HepG2 (cell line): ENCODE measurements around the gene PHRF1. TPM values are rescaled to one million over a fixed set of nuclear protein-coding genes. Genes with fewer than 3 reads are reported as not detected.

Experiments
- CBFB ChIP-seq: sonication (generic); formaldehyde crosslinking; IDR thresholded peaks from 2 replicates; pipeline ENCODE4 v1.4.0; 2020; ENCODE audit warnings: missing genetic modification reagents
- IRF9 ChIP-seq: sonication (generic); formaldehyde crosslinking; IDR thresholded peaks from 2 replicates; pipeline ENCODE4 v1.8.0; 2022; ENCODE audit warnings: missing genetic modification reagents, mild to moderate bottlenecking, borderline replicate concordance
- MTERF4 ChIP-seq: sonication (generic); formaldehyde crosslinking; IDR thresholded peaks from 2 replicates; pipeline ENCODE4 v1.8.0; 2023; ENCODE audit warnings: mild to moderate bottlenecking, missing genetic modification reagents
- PPARG ChIP-seq: conservative IDR thresholded peaks from 2 replicates; pipeline ENCODE4 v1.6.1; 2016; ENCODE audit warnings: missing biosample characterization, missing genetic modification reagents
- SOX5 ChIP-seq: IDR thresholded peaks from 2 replicates; pipeline ENCODE4 v1.6.1; 2016; ENCODE audit warnings: borderline replicate concordance
- TBX2 ChIP-seq: sonication (generic); formaldehyde crosslinking; IDR thresholded peaks from 2 replicates; pipeline ENCODE4 v1.5.0; 2020; ENCODE audit warnings: missing genetic modification reagents, mild to moderate bottlenecking, borderline replicate concordance
- YY1 ChIP-seq: IDR thresholded peaks from 2 replicates; pipeline ENCODE4 v1.6.1; 2011; ENCODE audit warnings: low read length, low read depth, moderate library complexity, mild to moderate bottlenecking; ENCODE audit not compliant: insufficient read depth, insufficient replicate concordance
- ZBTB2 ChIP-seq: sonication (generic); formaldehyde crosslinking; IDR thresholded peaks from 2 replicates; pipeline ENCODE4 v1.8.0; 2022; ENCODE audit warnings: low read depth, missing genetic modification reagents
- ZFP36L2 ChIP-seq: sonication (generic); formaldehyde crosslinking; IDR thresholded peaks from 2 replicates; pipeline ENCODE4 v1.4.0; 2020; ENCODE audit warnings: missing genetic modification reagents
- ZFP90 ChIP-seq: sonication (generic); formaldehyde crosslinking; IDR thresholded peaks from 2 replicates; pipeline ENCODE4 v1.8.0; 2022; ENCODE audit warnings: missing genetic modification reagents, mild to moderate bottlenecking, inconsistent platforms, borderline replicate concordance
- ZNF337 ChIP-seq: sonication (generic); formaldehyde crosslinking; IDR thresholded peaks from 2 replicates; pipeline ENCODE4 v1.5.1; 2020; ENCODE audit warnings: missing genetic modification reagents, low read depth, mild to moderate bottlenecking, borderline replicate concordance
- ZNF468 ChIP-seq: sonication (generic); formaldehyde crosslinking; IDR thresholded peaks from 2 replicates; pipeline ENCODE4 v1.8.0; 2022; ENCODE audit warnings: mild to moderate bottlenecking, moderate library complexity, missing genetic modification reagents
- ZNF746 ChIP-seq: sonication (generic); formaldehyde crosslinking; IDR thresholded peaks from 2 replicates; pipeline ENCODE4 v1.8.0; 2022; ENCODE audit warnings: mild to moderate bottlenecking, missing genetic modification reagents
- ZNF776 ChIP-seq: sonication (generic); formaldehyde crosslinking; IDR thresholded peaks from 2 replicates; pipeline ENCODE4 v1.4.0; 2020; ENCODE audit warnings: mild to moderate bottlenecking, missing genetic modification reagents
- ZNF788 ChIP-seq: sonication (generic); formaldehyde crosslinking; IDR thresholded peaks from 2 replicates; pipeline ENCODE4 v1.5.0; 2020; ENCODE audit warnings: mild to moderate bottlenecking, missing genetic modification reagents, borderline replicate concordance
- ZNF839 ChIP-seq: sonication (generic); formaldehyde crosslinking; IDR thresholded peaks from 2 replicates; pipeline ENCODE4 v1.4.0; 2020; ENCODE audit warnings: missing genetic modification reagents, mild to moderate bottlenecking, borderline replicate concordance
- ZSCAN30 ChIP-seq: sonication (generic); formaldehyde crosslinking; IDR thresholded peaks from 2 replicates; pipeline ENCODE4 v1.5.0; 2020; ENCODE audit warnings: mild to moderate bottlenecking, missing genetic modification reagents
- polyA plus RNA-seq, 8 experiments: library from polyadenylated mRNA; depleted of rRNA in 3 of 8; stranded (reverse) in 7 of 8; unstranded in 1 of 8; fragments of >200 nt; fragmentation: Illumina TruSeq in 4 of 8; extraction: Trizol in 4 of 8; gene quantifications; 2 replicates each; pipeline versions ENCODE4 v1.2.1 to v1.2.3, GENCODE V29; 2011 to 2016; ENCODE audit warnings: low read depth in 4 of 8, missing spikeins in 1 of 8, mixed read lengths in 1 of 8; ENCODE audit not compliant: insufficient read depth in 1 of 8
- total RNA-seq, 5 experiments: library from RNA; depleted of rRNA; stranded (reverse); fragments of >200 nt; fragmentation: Illumina TruSeq; extraction: Trizol; gene quantifications; 2 replicates each; pipeline ENCODE4 v1.2.3, GENCODE V29; 2016; ENCODE audit warnings: low read depth in 1 of 5
- TF ChIP-seq, protein P1 (sequence below): IDR thresholded peaks from 2 replicates; pipeline ENCODE4 v1.6.1; 2016; ENCODE audit warnings: low read depth, missing genetic modification reagents, missing compliant biosample characterization
- TF ChIP-seq, protein P2 (sequence below): sonication (generic); formaldehyde crosslinking; IDR thresholded peaks from 2 replicates; pipeline ENCODE4 v1.4.0; 2020; ENCODE audit warnings: missing genetic modification reagents
- TF ChIP-seq, protein P3 (sequence below): sonication (generic); formaldehyde crosslinking; IDR thresholded peaks from 2 replicates; pipeline ENCODE4 v1.8.1; 2023; ENCODE audit warnings: mild to moderate bottlenecking, missing genetic modification reagents, borderline replicate concordance

Gene PHRF1
- total and polyA plus RNA-seq, 2 of the 13 experiments (the other 11 are each of a cell fraction or from before 2014, with no cell fraction given) = 8.2 to 16.7 TPM

GRCh38 chr11:587546-587945 is 11.3 kb downstream of the PHRF1 start (continued):
- TF ChIP-seq, protein P1, sequence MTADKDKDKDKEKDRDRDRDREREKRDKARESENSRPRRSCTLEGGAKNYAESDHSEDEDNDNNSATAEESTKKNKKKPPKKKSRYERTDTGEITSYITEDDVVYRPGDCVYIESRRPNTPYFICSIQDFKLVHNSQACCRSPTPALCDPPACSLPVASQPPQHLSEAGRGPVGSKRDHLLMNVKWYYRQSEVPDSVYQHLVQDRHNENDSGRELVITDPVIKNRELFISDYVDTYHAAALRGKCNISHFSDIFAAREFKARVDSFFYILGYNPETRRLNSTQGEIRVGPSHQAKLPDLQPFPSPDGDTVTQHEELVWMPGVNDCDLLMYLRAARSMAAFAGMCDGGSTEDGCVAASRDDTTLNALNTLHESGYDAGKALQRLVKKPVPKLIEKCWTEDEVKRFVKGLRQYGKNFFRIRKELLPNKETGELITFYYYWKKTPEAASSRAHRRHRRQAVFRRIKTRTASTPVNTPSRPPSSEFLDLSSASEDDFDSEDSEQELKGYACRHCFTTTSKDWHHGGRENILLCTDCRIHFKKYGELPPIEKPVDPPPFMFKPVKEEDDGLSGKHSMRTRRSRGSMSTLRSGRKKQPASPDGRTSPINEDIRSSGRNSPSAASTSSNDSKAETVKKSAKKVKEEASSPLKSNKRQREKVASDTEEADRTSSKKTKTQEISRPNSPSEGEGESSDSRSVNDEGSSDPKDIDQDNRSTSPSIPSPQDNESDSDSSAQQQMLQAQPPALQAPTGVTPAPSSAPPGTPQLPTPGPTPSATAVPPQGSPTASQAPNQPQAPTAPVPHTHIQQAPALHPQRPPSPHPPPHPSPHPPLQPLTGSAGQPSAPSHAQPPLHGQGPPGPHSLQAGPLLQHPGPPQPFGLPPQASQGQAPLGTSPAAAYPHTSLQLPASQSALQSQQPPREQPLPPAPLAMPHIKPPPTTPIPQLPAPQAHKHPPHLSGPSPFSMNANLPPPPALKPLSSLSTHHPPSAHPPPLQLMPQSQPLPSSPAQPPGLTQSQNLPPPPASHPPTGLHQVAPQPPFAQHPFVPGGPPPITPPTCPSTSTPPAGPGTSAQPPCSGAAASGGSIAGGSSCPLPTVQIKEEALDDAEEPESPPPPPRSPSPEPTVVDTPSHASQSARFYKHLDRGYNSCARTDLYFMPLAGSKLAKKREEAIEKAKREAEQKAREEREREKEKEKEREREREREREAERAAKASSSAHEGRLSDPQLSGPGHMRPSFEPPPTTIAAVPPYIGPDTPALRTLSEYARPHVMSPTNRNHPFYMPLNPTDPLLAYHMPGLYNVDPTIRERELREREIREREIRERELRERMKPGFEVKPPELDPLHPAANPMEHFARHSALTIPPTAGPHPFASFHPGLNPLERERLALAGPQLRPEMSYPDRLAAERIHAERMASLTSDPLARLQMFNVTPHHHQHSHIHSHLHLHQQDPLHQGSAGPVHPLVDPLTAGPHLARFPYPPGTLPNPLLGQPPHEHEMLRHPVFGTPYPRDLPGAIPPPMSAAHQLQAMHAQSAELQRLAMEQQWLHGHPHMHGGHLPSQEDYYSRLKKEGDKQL (CRISPR knock-in tag) = no peak
- peak; percentile 29 for TF ChIP-seq YY1
- no peak for TF ChIP-seq ZNF788 (CRISPR knock-in tag)
- TF ChIP-seq TBX2 (CRISPR knock-in tag) = no peak
- TF ChIP-seq ZBTB2 = 0 out of 2 replicates have a peak, but pooled peaks have one; percentile 21
- no peak for TF ChIP-seq SOX5 (CRISPR knock-in tag)
- TF ChIP-seq, protein P2, sequence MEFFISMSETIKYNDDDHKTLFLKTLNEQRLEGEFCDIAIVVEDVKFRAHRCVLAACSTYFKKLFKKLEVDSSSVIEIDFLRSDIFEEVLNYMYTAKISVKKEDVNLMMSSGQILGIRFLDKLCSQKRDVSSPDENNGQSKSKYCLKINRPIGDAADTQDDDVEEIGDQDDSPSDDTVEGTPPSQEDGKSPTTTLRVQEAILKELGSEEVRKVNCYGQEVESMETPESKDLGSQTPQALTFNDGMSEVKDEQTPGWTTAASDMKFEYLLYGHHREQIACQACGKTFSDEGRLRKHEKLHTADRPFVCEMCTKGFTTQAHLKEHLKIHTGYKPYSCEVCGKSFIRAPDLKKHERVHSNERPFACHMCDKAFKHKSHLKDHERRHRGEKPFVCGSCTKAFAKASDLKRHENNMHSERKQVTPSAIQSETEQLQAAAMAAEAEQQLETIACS (CRISPR knock-in tag) = no peak
- TF ChIP-seq PPARG (CRISPR knock-in tag) = no peak
- no peak for TF ChIP-seq ZNF337 (CRISPR knock-in tag)
- TF ChIP-seq, protein P3, sequence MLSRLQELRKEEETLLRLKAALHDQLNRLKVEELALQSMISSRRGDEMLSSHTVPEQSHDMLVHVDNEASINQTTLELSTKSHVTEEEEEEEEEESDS (CRISPR knock-in tag) = no peak
- TF ChIP-seq IRF9 (CRISPR knock-in tag) = no peak
- no peak for TF ChIP-seq ZFP36L2 (CRISPR knock-in tag)
- no peak for TF ChIP-seq ZNF746 (CRISPR knock-in tag)
- TF ChIP-seq ZNF839 = no peak
- no peak for TF ChIP-seq ZSCAN30
- 0 out of 2 replicates have a peak, but pooled peaks have one; percentile 21 for TF ChIP-seq ZNF776 (CRISPR knock-in tag)
- TF ChIP-seq ZNF468 = no peak
- TF ChIP-seq MTERF4 (CRISPR knock-in tag) = 0 out of 2 replicates have a peak, but pooled peaks have one; percentile 34
- TF ChIP-seq CBFB (CRISPR knock-in tag) = 0 out of 2 replicates have a peak, but pooled peaks have one; percentile 17
- no peak for TF ChIP-seq ZFP90 (CRISPR knock-in tag)
